Smooth muscle cell of the brain vasculature (primary cell): ENCODE results near the gene CACNG1.

Experiments used
- DNase-seq: peaks from one replicate; pipeline ENCODE4 v3.0.0-alpha.2; 2012; ENCODE audit warnings: low read depth, low spot score

Gene CACNG1

GRCh38 chr17:67044016-67044772 lies at the start of gene CACNG1:
Gene CACNG1 (plus strand): TSS chr17:67044554. CDS start chr17:67044661, 107 bp downstream.
- no peak for DNase-seq

- DNase-seq: no peak
These were observed 49.3 kb upstream of the CACNG1 start for GRCh38 chr17:66994930-66995535.

GRCh38 chr17:66995944-66996343 lies 48.4 kb upstream of the CACNG1 start:
- no peak for DNase-seq

GRCh38 chr17:66996926-66997325 lies 47.4 kb upstream of the CACNG1 start:
- DNase-seq: no peak

GRCh38 chr17:67003231-67003630 lies 41.1 kb upstream of the CACNG1 start:
- no peak for DNase-seq

- no peak for DNase-seq
These were observed 40.2 kb upstream of the CACNG1 start for GRCh38 chr17:67004181-67004580.

- no peak for DNase-seq
These were observed 37.1 kb upstream of the CACNG1 start for GRCh38 chr17:67007266-67007665.

GRCh38 chr17:67008101-67008500 lies 36.3 kb upstream of the CACNG1 start:
- no peak for DNase-seq

- no peak for DNase-seq
These were observed 32.7 kb upstream of the CACNG1 start for GRCh38 chr17:67011527-67012175.

GRCh38 chr17:67013891-67014290 lies 30.5 kb upstream of the CACNG1 start:
- DNase-seq: no peak

- no peak for DNase-seq
These were observed 29.4 kb upstream of the CACNG1 start for GRCh38 chr17:67015001-67015400.

- no peak for DNase-seq
These were observed 28.2 kb upstream of the CACNG1 start for GRCh38 chr17:67016039-67016762.

GRCh38 chr17:67017910-67018309 lies 26.4 kb upstream of the CACNG1 start:
- DNase-seq: no peak

- DNase-seq: no peak
These were observed 25.6 kb upstream of the CACNG1 start for GRCh38 chr17:67018471-67019434.

- DNase-seq: no peak
These were observed 24.5 kb upstream of the CACNG1 start for GRCh38 chr17:67019809-67020208.

- DNase-seq: no peak
These were observed 24.0 kb upstream of the CACNG1 start for GRCh38 chr17:67020293-67020766.

GRCh38 chr17:67021196-67021595 lies 23.2 kb upstream of the CACNG1 start:
- no peak for DNase-seq

GRCh38 chr17:67021743-67022450 lies 22.5 kb upstream of the CACNG1 start:
- no peak for DNase-seq

GRCh38 chr17:67022451-67022810 lies 21.9 kb upstream of the CACNG1 start:
- no peak for DNase-seq

- DNase-seq: no peak
These were observed 19.6 kb upstream of the CACNG1 start for GRCh38 chr17:67024736-67025135.
